HG02571 (cell line): Measurements from ENCODE around the gene GLT8D1.
"Not testable (repeated sequence)": the region's sequence is repeated elsewhere in the genome, so short reads cannot be mapped to it uniquely, and the experiment has no call there.

Experiments used
- ATAC-seq: cut with Tn5 transposase; IDR thresholded peaks from one replicate; pipeline ENCODE4 v1.9.1; 2021; ENCODE audit warnings: mild to moderate bottlenecking, moderate library complexity; ENCODE audit not compliant: unreplicated experiment

Gene GLT8D1

DNA sequence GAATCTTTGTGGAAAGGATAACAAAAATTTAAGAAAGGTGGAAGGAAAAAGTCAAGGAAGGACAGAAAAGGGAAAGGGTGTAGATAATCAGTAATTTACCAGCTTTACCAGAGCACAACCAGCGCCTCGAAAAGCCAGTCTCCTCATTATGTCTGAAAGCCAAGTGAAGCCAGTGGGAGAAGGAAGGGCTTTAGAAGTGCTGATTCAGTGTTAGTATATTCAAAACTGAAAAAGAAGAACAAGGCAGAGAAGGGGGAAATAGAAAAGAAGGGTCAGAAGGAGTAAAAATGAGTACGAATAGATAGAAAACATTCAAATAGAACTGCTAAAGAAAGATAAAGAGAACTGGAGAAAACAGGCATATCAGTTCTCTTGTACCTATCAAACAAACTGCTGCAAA, 24.0 kb downstream of the GLT8D1 start:
- no peak for ATAC-seq

DNA sequence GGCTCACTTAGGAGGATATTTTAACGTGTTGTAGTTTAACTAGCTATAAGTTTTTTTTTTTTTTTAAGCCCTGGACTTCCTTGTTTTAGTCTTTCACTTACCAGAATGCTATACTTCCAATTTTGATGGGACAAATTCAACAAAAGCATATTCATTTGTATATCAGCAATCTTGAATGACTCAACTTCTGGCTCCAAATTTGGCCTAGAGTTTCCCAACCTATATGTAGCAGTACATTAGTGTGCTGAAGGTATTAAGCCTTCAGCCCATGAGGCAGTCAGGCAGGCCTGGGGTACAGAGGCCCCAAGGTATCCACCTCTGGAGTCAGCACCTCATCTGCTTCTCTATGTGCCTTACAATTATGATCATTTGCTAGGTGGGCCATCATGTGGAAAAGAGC, 25.8 kb downstream of the GLT8D1 start:
- ATAC-seq = no peak

DNA sequence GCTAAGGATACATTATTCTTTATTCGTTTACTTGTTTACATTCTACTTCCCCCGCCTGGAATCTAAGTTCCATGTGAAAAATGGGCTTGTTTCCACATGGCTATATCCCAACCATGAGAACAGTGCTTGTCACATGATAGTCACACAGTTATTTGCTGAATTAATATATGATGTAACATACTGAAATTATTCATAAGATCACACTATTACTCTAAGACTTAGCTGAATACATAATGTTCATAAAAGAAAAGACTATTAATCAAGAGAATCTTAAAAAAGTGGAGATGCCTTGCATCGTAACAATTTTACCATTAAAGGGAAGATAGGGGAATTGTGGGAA, 26.4 kb downstream of the GLT8D1 start:
- ATAC-seq = no peak

DNA sequence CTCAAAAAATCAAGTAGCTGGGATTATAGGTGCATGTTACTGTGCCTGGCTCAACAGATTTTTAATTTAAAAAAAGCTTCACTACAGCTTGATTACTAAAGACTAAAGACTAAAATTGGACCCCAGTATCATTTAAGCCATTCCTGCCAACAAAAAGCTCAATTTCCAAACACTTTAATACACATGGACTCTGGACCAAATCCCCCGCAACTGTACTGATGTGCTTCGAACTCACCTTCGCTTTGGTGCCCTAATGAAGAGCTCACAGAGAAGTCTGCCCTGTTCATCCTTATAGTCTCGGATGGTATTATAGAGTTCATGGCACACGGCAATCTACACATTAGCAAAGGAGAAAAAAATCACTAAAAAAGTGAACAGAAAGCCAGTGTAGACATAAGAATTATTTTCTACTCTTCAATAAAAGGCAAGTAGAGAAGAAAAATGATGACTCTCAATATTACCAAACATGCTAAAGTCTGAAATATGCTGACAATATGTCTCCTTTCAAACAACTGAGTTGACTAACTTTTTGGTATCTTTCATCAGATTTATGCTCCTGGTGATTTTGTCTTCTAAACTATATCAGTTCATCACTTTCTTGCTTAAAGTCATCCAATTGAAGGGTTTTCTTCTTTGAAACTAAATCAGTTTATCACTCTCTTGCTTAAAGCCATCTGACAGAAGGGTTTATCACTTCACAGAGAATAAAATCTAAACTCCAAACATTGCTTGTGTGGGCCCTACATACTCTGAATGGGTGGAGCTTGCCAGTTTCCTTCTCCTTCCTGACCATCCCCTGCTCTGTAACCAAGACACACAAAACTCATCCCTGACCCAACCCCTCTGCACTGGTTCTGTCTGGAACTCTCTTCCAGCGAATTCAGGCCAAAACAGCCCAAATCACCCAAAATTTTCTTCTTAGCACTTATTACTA, 27.1 kb downstream of the GLT8D1 start:
- no peak for ATAC-seq

DNA sequence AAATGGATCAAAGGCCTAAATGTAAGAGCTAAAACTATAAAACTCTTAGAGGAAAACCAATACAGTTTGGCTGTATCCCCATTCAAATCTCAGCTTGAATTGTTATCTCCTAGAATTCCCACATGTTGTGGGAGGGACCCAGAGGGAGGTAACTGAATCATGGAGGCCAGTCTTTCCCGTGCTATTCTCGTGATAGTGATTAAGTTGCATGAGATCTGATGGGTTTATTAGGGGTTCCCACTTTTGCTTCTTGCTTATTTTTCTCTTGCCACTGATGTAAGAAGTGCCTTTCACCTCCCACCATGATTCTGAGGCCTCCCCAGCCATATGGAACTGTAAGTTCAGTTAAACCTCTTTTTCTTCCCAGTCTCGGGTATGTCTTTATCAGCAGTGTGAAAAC, 29.4 kb downstream of the GLT8D1 start:
- ATAC-seq = not testable (repeated sequence)

DNA sequence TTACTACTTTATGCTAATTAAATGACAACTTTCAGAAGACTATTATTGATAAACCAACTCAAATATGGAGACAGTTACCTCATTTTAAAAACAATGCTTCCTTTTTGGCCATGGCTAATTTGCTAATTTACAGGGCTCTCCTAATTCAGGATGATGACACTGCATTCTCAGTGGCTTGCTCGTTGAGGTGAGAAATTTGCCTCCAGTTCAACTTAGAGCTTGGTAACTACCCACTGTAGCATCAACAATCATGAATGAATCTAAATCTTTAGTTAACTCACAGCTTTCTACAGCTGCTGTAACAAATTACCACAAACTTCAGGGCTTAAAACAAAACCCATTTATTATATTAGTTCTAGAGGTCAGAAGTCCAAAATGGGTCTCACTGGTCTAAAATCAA, 33.9 kb downstream of the GLT8D1 start:
- no peak for ATAC-seq

DNA sequence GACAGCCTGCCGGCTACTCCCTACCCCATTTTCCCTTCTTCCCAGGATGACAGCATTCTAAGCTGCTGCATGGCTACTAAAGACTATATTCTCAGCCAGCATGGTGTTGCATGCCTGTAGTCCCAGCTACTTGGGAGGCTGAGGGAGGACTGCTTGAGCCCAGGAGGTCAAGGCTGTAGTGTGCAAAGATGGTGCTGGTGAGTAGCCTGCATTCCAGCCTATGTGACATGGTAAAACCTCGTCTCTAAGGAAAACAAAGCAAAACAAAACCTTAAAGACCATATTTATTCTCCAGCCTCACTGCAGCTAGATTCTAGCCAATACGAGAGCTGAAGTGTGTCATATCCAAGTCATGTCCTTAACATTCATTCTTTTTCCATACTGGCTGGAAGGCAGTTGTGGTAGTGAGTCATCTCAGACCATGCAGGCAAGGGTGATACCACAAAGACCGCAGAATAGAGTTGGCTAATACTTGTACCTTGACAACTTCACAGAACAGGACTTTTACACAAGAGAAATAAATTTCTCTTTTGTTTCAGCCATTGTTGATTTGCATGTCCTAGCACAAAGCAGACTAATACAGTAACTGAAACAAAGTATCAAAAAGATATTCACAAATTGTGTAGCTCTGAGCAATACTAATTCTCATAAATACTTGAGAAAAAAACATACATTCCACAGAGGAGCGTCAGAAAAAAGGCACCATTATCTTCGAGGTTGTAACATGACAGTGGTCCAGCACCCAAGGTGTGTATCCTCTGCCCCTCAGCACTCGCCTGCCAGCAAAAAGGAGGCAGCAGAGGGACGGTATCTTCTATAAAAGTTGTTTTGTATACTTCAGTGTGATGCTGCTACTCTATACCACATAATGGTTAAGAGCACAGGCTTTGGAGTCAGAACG, 34.7 kb downstream of the GLT8D1 start:
- peak; percentile 82 for ATAC-seq

DNA sequence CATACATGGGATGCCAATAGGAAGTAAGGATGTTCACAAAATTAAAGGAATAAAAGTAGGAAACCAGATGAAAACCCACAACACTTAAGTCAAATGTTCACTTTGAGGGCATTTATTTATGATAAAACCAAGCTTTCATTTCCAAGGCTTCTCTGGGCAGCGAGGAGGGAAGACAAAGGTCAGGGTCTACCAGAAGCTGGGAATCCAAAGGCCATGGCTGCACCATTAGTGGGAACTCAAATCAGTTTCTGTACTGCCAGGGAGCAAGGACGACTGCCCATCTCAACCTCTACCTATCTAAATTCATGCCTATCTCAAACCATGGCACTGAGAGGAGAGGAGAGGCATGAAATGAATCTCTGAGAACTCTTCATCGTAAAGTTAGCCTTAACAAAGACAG, 42.5 kb downstream of the GLT8D1 start:
- ATAC-seq = no peak

DNA sequence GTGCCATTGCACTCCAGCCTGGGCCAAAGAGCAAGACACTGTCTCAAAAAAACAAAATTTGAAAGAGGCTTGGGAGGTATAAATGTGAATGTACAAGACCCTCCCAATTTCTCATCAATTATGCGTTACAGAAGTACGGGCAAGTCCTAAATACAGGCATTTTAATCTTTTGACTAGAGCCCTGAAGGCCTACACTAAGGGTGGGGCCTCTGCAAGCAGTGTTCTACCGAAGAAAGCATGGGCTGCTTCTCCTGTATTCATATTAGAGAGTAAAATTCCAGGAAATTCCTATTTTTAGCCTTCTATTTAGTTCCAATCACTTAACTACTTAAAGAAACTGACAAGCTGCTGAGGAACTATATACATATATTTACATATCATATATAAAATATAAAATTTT, 45.5 kb downstream of the GLT8D1 start:
- no peak for ATAC-seq

DNA sequence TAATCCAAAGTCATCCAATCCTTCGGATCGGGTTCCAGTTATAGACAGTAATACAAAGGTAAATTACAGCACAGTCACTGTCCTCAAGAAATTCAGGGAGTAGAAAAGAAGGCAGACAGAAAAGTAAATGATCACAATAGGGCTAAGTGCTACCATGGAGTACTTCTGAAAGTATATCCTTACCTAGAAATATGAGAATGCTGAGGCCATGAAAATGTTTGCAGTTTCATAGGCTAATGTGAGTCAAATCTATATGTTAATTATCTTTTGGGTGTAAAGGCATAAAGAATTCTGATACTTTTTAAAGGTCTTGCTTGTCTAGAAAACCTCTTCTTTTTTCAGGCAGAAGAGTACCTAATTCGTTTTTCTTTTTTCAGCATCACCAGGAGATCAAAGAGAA, 49.7 kb downstream of the GLT8D1 start:
- ATAC-seq = no peak

DNA sequence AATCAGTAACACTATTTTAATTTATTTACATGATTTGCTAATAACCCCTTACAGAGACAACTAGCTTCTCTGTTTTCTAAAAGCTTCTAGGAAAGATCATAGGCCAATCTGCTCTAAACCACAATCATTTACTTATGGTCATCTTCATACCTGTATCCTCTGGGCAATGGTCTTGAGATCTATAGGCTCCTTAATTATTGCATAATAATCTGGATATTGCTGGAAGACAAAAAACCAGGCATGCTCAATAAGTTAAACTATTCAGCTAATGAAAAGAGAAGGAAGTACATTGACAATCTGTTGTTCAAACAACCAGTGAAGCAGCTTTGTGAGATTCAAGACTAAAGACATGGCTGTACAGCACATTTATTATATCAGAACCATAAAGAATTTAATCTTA, 54.0 kb downstream of the GLT8D1 start:
- no peak for ATAC-seq

DNA sequence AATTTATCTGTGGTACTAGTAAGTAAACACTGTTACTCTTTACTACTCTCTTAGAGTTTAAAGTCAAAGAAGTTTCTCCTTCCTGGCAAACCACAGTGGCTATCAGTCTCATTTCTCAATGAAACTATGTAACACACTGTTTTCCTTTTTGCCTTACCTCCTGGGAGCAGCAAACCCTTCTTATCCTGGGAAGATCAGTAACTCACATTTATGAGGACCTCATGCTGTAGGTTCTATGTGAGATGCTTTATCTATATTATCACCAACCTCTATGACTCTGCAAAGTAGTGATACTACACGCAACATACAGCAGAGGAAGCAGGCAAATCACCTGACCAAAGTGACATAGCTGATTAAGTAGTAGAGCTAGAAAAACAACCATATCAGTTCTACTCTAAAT, 55.2 kb downstream of the GLT8D1 start:
- no peak for ATAC-seq

DNA sequence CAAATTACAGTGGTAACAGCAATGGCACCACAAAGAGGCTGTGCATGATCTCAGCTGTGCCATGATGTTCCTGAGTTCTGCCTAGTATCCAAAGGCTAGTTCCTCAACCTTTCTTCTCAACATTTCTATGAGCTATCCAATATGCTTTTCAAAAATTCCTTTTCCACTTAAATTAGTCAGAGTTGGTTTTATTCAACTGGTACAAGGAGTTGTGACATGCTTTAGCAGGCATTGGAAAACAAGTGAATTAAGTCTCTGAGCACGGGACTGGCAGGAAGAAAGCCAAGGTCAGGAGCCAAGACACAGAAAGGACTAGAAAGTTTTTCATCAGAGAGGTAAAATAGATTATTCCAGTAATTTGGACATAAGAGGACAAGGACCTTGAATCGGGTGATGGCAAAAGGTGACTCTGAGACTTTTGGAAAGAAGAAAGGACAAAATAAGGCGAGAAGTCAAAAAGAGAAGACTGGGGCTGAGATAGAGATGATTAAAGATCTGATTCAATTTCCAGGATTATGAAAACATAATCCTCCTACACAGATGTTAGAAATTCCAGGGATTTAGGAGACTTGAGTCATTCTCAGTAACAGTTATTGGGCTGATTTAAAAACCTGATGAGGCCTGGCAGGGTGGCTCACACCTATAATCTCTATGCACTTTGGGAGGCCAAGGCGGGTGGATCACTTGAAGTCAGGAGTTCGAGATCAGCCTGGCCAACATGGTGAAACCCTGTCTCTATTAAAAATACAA, 56.0 kb downstream of the GLT8D1 start:
- no peak for ATAC-seq

DNA sequence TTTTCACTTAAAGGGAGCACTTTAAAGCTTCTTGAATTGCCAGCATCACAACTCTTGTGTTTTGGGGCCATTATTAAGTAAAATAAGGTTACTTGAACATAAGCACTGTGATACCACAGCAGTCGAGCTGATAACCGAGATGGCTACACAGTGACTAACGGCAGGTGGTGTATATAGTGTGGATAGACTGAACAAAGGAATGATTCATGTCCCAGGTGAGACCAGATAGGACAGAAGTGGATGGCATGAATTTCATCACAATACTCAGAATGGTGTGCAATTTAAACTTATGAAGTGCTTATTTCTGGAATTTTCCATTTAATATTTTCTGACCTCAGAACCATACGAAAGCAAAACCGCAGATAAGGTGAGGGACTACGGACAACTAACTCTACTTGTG, 60.0 kb downstream of the GLT8D1 start:
- ATAC-seq = no peak
